Measurements from ENCODE around the gene SLC35E4.
"Not testable (repeated sequence)": the region's sequence is repeated elsewhere in the genome, so short reads cannot be mapped to it uniquely, and the experiment has no call there.

GRCh38 chr22:30592360-30592713 lies 43.2 kb upstream of the SLC35E4 start:
- not testable (repeated sequence) for TF ChIP-seq EZH2phosphoT487 (IDR thresholded peaks at IDR 0.05; ENCODE audit: low read depth); CTCF (IDR thresholded peaks at IDR 0.05; ENCODE audit: low read depth, low read length)
